Natural killer cell (primary cell): ENCODE data around the gene KCNJ12. TPM values are rescaled to one million over a fixed set of nuclear protein-coding genes. Genes with fewer than 3 reads are reported as not detected.
"Not testable (repeated sequence)": the region's sequence is repeated elsewhere in the genome, so short reads cannot be mapped to it uniquely, and the experiment has no call there.

Experiments
- ATAC-seq, 3 donors: fragments of 150-1000 bp in 2 of 3; fragments of 200-7000 bp in 1 of 3; cut with Tn5 transposase; 1 replicate in 1 of 3; 2 replicates in 2 of 3; pipeline ENCODE4 v1.10.0; 2021; ENCODE audit warnings: mild to moderate bottlenecking in 2 of 3, moderate library complexity in 2 of 3
- DNase-seq, 2 donors: peaks; one replicate each; pipeline versions ENCODE4 v3.0.0 to v3.0.0-alpha.2; 2013 to 2021; ENCODE audit warnings: mixed read lengths in 1 of 2
- H3K27ac ChIP-seq: one replicate; pipeline ENCODE4 v1.5.1; 2013; ENCODE audit warnings: mild to moderate bottlenecking, low read length
- H3K27me3 ChIP-seq: one replicate; pipeline ENCODE4 v1.6.1; 2013; ENCODE audit warnings: low read length; ENCODE audit not compliant: control insufficient read depth, insufficient read depth
- H3K36me3 ChIP-seq: one replicate; pipeline ENCODE4 v1.6.1; 2013; ENCODE audit warnings: low read length; ENCODE audit not compliant: control insufficient read depth, insufficient read depth
- H3K4me1 ChIP-seq: one replicate; pipeline ENCODE4 v1.6.1; 2013; ENCODE audit warnings: low read length; ENCODE audit not compliant: control insufficient read depth, insufficient read depth
- H3K4me3 ChIP-seq: one replicate; pipeline ENCODE4 v1.5.1; 2013; ENCODE audit warnings: low read length
- H3K9me3 ChIP-seq: one replicate; pipeline ENCODE4 v1.6.1; 2013; ENCODE audit warnings: low read length; ENCODE audit not compliant: control insufficient read depth, insufficient read depth
- H3K27ac Mint-ChIP-seq, 2 donors: one replicate each; pipeline ENCODE4 v1.8.0; 2022; ENCODE audit warnings: mild to moderate bottlenecking in 2 of 2, mixed read lengths in 2 of 2, moderate library complexity in 1 of 2
- H3K27me3 Mint-ChIP-seq, 2 donors: one replicate each; pipeline ENCODE4 v1.8.0; 2022; ENCODE audit warnings: low read depth in 2 of 2, mixed read lengths in 2 of 2
- H3K36me3 Mint-ChIP-seq: one replicate; pipeline ENCODE4 v1.8.0; 2022; ENCODE audit warnings: mixed read lengths
- H3K4me1 Mint-ChIP-seq, 2 donors: one replicate each; pipeline ENCODE4 v1.8.0; 2022; ENCODE audit warnings: mixed read lengths in 2 of 2
- H3K4me3 Mint-ChIP-seq: one replicate; pipeline ENCODE4 v1.8.0; 2022; ENCODE audit warnings: mild to moderate bottlenecking, moderate library complexity, mixed read lengths
- H3K9me3 Mint-ChIP-seq, 2 donors: one replicate each; pipeline ENCODE4 v1.8.0; 2022; ENCODE audit warnings: mixed read lengths in 2 of 2
- WGBS: methylation state at CpG from one replicate; pipeline ENCODE4 v1.1.7; 2013; ENCODE audit warnings: missing lambda C conversion rate; ENCODE audit not compliant: insufficient coverage; 5-methylcytosine and 5-hydroxymethylcytosine counted together
- intact Hi-C: fragments of 100-400 bp; cut with micrococcal nuclease; formaldehyde crosslinking; loops from one replicate; pipeline ENCODE4 v1.14.2; 2022
- total RNA-seq, 4 donors: library from RNA; stranded (reverse); fragments of 120-200 nt in 1 of 4; gene quantifications; one replicate each; pipeline versions ENCODE4 v1.2.3 to v1.2.4, GENCODE V29; 2013 to 2022
- TF ChIP-seq, protein P1 (sequence below): fragments of 200-600 bp; IDR thresholded peaks from one replicate; pipeline ENCODE4 v1.8.0; 2022; ENCODE audit warnings: antibody characterized with exemption

KCNJ12 gene
- total RNA-seq, 3 donors from 2014 or later (not counting 1 experiment from before 2014, with no cell fraction given) = 0.14 TPM; not detected in 2

DNA sequence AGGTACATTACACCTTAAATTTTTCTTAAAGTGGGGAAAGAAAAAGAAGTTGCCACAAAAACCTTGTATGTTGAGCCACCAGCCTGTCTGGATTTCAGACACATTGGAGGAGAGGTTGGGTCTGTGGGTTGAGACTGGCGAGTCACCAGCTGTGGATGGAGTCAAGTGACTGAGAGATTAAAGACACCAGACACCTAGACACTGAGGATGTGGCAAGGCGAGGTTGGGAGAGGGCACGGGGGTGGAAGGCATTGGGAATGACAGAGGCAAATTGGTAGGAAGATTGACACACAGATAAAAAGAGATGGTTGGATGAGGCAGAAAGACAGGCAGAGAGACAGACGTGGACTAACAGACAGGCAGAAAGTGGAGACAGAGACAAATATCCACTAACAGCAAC, 49.6 kb downstream of the KCNJ12 start:
- Mint-ChIP-seq H3K27me3 (peaks cover 6 to 8% of the 10 kb centered on the region in 2 donors), H3K36me3 (no peaks in the 10 kb centered on the region), H3K9me3 (no peaks in the 10 kb centered on the region), H3K4me3 (no peak overlapping the region), H3K4me1 (no peaks in the 10 kb centered on the region), H3K27ac (no peak overlapping the region)
- DNase-seq (no peak), ATAC-seq (no peak)
- Histone ChIP-seq H3K36me3 (no peaks in the 10 kb centered on the region), H3K27me3 (no peaks in the 10 kb centered on the region), H3K4me1 (no peaks in the 10 kb centered on the region), H3K4me3 (no peak overlapping the region), H3K9me3 (no peaks in the 10 kb centered on the region), H3K27ac (no peak overlapping the region)
- intact Hi-C loops = no loop called here
- WGBS = 60% methylated on average over 3 of the region's 4 CpGs
- TF ChIP-seq, protein P1, sequence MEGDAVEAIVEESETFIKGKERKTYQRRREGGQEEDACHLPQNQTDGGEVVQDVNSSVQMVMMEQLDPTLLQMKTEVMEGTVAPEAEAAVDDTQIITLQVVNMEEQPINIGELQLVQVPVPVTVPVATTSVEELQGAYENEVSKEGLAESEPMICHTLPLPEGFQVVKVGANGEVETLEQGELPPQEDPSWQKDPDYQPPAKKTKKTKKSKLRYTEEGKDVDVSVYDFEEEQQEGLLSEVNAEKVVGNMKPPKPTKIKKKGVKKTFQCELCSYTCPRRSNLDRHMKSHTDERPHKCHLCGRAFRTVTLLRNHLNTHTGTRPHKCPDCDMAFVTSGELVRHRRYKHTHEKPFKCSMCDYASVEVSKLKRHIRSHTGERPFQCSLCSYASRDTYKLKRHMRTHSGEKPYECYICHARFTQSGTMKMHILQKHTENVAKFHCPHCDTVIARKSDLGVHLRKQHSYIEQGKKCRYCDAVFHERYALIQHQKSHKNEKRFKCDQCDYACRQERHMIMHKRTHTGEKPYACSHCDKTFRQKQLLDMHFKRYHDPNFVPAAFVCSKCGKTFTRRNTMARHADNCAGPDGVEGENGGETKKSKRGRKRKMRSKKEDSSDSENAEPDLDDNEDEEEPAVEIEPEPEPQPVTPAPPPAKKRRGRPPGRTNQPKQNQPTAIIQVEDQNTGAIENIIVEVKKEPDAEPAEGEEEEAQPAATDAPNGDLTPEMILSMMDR = no peak

DNA sequence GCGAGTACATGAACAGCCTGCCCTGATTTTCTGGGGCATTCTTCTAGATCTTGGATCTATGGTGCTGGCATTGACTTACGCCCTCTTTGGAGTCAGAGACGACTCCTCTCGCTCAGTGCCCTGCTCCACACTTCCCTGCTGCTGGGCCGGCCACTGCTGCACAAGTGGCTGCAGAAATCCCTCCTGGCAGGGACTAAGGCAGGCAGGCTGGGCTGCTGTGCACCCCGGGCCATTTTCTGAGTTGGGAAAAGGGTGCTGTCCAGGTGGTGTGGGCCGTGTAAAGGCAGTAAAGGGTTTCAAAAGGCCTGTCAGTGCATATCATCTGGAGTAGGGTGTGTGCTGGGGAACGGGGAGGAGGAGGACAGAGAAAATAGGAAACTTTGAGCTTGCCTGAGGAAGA, 50.1 kb downstream of the KCNJ12 start:
- H3K9me3 Mint-ChIP-seq, H3K4me1 Mint-ChIP-seq, H3K4me3 Mint-ChIP-seq, DNase-seq, H3K9me3 ChIP-seq, H3K36me3 Mint-ChIP-seq, intact Hi-C loops, H3K4me3 ChIP-seq, H3K27ac Mint-ChIP-seq, H3K4me1 ChIP-seq, H3K27ac ChIP-seq, H3K27me3 ChIP-seq, ATAC-seq, H3K27me3 Mint-ChIP-seq, H3K36me3 ChIP-seq: not testable (repeated sequence)
- 92% methylated on average over 8 of the region's 8 CpGs for WGBS

DNA sequence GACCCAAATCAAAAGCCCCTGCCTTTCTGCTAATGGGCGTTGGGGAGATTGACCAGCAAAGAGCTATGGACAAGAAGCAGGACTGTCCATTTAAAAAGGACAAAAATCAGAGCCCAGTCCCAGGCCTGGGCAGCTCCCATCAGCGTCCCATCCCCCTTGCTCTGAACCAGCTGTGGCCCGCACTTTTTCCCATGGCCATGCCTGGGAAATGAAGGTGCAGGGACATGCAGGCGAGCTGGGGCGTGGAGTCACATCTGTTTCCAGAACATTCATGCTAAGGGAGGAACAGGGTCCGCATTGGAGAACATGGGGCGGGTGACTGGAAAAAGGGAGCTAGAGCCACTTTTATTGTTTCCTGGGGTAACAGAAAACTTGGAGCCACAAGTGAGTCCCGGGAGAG, 50.7 kb downstream of the KCNJ12 start:
- H3K27ac Mint-ChIP-seq, intact Hi-C loops, H3K4me1 ChIP-seq, ATAC-seq, H3K9me3 Mint-ChIP-seq, H3K27me3 Mint-ChIP-seq, H3K27me3 ChIP-seq, H3K4me1 Mint-ChIP-seq, H3K9me3 ChIP-seq, H3K4me3 Mint-ChIP-seq, H3K27ac ChIP-seq, H3K36me3 ChIP-seq, H3K4me3 ChIP-seq, DNase-seq, H3K36me3 Mint-ChIP-seq: not testable (repeated sequence)
- 91% methylated on average over 7 of the region's 8 CpGs for WGBS

DNA sequence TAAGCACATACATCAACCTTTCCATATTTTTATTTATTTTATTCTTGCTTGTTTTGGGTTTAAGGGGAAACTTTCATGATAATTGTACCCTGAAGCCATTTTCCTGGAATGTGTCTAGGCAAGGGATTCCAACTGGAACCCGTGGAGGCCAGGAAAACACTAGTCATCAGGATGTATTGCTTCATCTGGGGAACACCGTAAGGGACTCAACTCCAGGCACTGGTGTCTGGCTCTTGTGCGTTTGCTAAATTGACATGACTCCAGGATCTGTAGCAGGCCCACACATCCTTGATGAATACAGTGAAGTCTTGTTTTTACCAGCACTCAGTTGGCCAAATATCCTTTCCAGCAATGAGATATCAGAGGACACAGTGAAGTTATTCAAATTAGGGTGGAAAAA, 51.6 kb downstream of the KCNJ12 start:
- intact Hi-C loops, H3K36me3 Mint-ChIP-seq, H3K4me1 Mint-ChIP-seq, H3K27ac Mint-ChIP-seq, H3K27ac ChIP-seq, H3K27me3 Mint-ChIP-seq, DNase-seq, H3K4me1 ChIP-seq, H3K9me3 Mint-ChIP-seq, H3K4me3 Mint-ChIP-seq, H3K9me3 ChIP-seq, H3K4me3 ChIP-seq, H3K27me3 ChIP-seq, H3K36me3 ChIP-seq, ATAC-seq: not testable (repeated sequence)
- no CpG with 5 or more reads among the region's 3 CpGs for WGBS

DNA sequence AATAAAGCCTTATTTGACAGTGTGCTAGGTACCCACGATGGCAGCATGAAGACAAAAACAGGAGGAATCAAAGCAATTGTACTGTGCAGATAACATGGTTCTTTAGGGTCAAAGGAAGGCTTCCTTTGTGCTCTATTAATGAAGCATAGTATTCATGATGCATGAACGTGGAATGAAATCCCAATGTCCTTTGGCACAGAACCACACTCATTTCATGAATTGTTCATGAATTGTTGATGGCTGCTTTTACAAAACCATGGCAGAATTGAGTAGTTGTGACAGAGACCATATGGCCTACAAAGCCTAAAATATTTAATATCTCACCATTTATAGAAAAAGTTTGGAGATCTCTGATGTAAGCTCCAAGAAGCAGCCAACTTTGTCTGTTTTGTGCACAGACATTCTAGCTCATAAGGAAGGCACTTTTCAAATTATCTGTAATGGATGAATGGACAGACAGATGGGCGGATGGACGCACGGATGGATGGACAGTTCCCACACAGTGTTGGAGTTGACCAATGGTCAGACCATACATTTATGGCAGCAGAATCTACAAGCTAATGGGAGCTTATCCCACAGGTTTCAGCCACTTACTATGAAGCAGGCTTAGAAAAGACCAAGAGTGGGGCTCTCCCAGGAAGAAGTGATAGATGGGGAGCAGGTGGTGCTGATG, 52.7 kb downstream of the KCNJ12 start:
- H3K4me1 ChIP-seq, H3K36me3 ChIP-seq, H3K27me3 Mint-ChIP-seq, H3K4me1 Mint-ChIP-seq, H3K4me3 ChIP-seq, ATAC-seq, H3K27ac Mint-ChIP-seq, H3K36me3 Mint-ChIP-seq, H3K9me3 Mint-ChIP-seq, H3K4me3 Mint-ChIP-seq, DNase-seq, H3K9me3 ChIP-seq, H3K27me3 ChIP-seq, H3K27ac ChIP-seq, intact Hi-C loops: not testable (repeated sequence)
- 97% methylated on average over 4 of the region's 5 CpGs for WGBS

DNA sequence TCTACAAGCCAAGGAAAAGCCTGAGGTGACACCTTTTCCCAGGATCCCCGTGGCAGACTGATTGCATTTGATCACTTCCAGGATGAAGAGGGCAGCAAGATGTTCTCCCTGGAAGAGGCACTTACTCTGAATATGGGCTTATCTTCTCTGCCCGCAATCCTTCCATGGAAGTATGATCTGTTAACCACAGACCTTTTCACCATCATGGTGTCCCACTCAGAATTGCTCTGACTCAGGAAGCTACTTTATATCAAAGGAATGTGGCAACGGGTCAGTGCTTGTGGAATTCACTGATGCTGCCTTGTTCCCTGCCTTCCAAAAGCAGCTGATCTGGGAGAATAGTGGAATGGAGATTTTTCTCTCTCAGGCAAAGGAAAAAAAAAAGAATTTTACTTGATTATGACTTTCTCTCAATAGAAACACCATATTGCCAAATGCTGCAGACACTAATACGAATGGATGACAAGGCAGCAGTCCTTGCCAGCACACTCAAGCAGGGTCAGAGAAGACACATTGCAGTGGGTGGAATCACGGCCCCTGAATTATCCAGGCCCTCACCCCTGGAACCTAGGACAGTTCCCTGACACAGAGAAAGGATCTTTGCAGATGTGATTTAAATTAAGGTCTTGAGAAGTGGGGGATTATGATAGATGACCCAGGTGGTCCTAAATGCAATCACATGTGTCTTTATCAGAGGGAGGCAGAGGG, 53.9 kb downstream of the KCNJ12 start:
- H3K36me3 Mint-ChIP-seq, H3K27me3 ChIP-seq, H3K36me3 ChIP-seq, H3K27ac ChIP-seq, ATAC-seq, H3K4me3 Mint-ChIP-seq, H3K9me3 Mint-ChIP-seq, H3K9me3 ChIP-seq, H3K4me1 ChIP-seq, DNase-seq, H3K27ac Mint-ChIP-seq, intact Hi-C loops, H3K4me3 ChIP-seq, H3K27me3 Mint-ChIP-seq, H3K4me1 Mint-ChIP-seq: not testable (repeated sequence)
- WGBS = 100% methylated on average over 1 of the region's 5 CpGs

DNA sequence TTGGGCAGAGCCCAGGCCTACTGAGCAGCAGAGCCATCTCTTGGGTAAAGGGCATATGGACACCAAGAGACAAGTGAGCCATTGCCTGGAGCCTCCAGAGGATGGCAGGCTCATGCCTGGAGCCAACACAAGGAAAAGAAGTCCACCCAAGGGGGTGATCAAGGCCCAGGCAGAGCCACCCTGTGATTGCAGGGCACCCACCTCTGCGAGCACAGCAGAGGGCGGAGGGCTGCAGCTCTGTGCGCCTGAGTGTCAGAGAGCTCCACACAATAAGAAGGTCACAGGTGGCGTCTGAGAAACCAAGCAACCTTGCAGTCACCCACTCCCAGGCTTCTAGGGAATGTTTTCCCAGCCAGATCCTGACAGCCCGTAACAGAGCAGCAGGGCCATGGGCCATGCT, 57.8 kb downstream of the KCNJ12 start:
- H3K27ac Mint-ChIP-seq, intact Hi-C loops, H3K27me3 ChIP-seq, H3K27ac ChIP-seq, H3K9me3 ChIP-seq, H3K4me1 ChIP-seq, H3K4me3 Mint-ChIP-seq, H3K27me3 Mint-ChIP-seq, DNase-seq, ATAC-seq, H3K9me3 Mint-ChIP-seq, H3K36me3 Mint-ChIP-seq, H3K4me3 ChIP-seq, H3K36me3 ChIP-seq, H3K4me1 Mint-ChIP-seq: not testable (repeated sequence)
- WGBS = 88% methylated on average over 5 of the region's 5 CpGs
